ENCODE data around the gene RPS19BP1. TPM values are rescaled to one million over a fixed set of nuclear protein-coding genes. Genes with fewer than 3 reads are reported as not detected.

The RPS19BP1 gene
- total RNA-seq, 1 experiment from 2014 or later = 77.0 TPM

DNA sequence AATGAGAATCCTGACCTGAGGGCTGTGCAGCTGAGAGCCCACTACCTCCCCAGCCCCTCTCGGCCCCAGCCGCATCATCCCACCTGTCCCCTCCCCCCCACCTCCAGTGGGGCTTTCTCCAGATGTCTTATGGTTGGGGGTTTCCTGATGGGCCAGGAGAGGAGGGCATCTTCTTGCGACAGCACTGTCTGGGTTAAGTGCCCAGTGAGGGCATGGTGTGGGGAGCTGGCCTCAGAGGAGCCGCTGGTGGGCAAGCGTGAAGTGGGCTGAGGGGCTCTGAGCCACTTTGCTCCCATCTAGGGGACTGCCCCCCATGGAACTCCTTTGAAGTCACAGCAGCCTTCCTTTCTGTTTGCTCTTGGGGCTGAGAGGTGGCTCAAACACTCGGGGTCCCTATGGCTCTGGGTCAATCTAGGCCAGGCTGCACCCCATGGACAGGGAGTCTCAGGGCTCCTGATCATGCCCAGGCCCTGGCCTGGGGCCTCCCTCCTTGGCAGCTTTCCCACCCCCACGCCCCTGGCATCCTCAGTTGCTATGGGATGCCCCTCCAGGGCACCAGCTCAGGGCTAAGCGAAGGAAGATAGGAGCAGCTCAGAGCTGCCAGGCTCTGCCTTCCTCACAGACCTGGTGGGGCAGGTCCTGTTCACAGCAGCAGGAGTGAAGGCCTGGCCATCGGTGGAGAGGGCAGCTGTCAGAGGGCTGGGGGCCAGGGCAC is 41.4 kb downstream of the RPS19BP1 start:
- DNase-seq (ENCODE audit: low read depth) = no peak

DNA sequence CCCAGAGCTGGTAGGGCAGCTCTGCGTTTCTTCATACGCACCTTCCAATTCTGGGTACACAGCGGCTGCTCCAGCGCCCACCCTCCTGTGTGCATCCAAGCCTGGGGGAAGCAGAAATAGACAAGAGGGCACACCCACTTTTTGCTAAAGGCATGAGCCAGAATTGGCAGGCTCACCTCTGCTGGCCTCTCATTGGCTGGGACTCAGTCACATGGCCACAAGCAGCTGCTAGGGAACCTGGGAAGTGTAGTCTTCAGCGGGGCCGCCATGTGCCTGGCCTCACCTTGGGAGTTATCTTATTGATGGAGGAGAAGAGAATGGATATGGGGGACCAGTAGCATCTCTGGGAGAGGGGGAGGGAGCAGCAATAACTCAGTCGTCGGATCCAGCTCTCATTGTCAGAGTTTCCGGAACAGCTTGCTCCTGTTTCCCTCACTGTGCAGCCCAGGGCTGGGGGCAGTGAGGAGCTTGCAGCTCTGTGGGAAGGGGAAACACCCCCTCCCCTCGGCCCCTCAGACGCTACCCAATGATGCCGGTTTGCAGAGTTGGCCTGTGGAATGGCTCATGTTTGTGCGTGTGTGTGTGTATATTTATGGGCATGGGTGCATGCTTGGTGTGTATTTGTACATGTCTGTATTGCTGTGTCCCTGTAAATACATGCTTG is 42.3 kb downstream of the RPS19BP1 start:
- DNase-seq (ENCODE audit: low read depth) = peak; percentile 56

DNA sequence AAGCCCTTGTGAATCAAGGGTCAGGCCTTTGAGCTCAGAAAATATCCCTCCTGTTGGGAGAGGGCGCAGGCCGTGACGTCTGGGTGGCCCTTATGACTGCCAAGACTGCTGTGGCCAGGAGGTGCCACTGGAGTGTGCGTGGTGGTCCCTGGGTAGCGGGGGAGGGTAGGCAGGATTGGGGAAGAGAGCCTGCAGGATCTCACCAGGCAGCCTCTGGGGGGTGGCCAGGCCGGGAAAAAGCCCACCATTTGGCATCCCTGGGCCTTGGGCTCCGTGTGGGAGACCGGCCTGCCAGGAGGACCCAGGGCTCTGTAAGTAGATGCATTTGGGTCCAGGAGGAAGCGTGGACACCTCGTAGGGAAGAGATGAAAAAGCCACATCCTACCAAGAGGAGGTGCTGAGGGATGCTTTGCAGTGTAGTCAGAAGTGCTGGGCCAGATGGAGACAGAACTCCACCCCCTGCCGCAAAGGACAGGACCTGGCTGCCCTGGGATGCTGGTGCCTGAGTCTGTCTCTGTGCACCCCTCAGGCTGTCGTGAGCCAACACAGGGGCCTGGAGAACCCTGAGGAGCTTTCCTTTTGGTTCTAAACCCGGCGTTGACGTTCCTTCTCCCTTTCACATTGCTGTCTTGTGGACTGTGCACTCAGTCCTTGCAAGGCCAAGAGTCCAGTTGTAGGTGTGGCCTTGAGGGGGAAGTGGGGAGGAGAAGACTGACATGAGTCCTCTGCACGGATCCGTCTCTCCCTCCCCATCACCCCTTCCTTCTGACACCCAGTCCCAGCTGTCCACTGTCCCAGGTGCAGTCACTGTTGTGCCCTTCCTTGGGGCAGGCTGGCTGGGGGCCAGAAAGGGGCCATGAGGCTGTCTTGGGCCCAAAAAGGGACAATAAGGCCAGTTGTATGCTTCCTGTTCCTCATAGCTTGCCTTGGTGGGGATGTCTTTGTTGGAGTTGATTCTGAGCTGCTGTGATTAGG is 43.2 kb downstream of the RPS19BP1 start:
- no peak for DNase-seq (ENCODE audit: low read depth)

GRCh38 chr22:39488563-39489083 is 43.9 kb downstream of the RPS19BP1 start:
- no peak for DNase-seq (ENCODE audit: low read depth)

- DNase-seq (ENCODE audit: low read depth) = no peak
Observed at GRCh38 chr22:39487826-39488520, 44.6 kb downstream of the RPS19BP1 start.

GRCh38 chr22:39486951-39487825 is 45.4 kb downstream of the RPS19BP1 start:
- no peak for DNase-seq (ENCODE audit: low read depth)

DNA sequence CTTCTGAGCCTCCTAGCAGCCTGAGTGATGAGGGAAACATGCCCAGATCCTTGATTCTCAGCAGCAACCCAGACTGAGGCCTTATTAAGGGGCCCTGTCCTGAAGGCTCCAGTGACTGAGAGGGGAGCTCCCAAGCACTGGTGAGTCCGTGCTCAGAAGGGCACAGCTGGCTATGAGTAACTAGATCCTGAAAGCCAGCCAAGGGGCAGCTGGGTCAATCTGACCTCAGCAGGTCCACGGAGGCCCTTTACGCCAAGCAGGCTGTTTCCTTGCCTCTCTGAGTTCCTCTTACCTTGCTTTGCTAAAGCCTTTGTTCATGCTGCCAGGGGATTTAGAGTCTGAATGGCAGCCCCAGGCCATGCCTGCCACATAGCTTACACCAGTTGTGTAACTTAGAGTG is 49.8 kb downstream of the RPS19BP1 start:
- DNase-seq (ENCODE audit: low read depth) = peak; percentile 67

GRCh38 chr22:39481595-39481994 is 51.0 kb downstream of the RPS19BP1 start:
- DNase-seq (ENCODE audit: low read depth) = no peak

GRCh38 chr22:39481054-39481453 is 51.5 kb downstream of the RPS19BP1 start:
- no peak for DNase-seq (ENCODE audit: low read depth)

DNA sequence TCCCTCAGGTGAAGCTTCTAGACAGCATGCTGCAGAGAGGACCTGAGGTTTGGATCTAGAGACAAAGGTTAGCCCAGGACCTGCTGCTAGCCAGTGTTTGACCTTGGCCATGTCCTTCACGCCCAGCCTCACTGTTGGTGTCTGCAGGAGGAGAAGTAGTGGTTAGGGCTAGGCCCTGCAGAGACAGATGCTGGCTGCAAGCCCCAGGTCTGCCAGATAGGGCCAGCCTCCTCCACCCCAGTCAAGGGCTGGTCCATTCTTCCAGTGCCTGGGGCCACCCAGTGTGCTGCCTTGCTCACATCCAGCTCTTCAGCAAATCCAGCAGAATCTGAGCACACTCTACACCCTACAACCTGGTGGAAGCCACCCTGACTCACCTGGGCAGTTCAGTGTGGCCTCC is 52.0 kb downstream of the RPS19BP1 start:
- no peak for DNase-seq (ENCODE audit: low read depth)

GRCh38 chr22:39479254-39479653 is 53.3 kb downstream of the RPS19BP1 start:
- no peak for DNase-seq (ENCODE audit: low read depth)

Other genes starting within 250 kb of the RPS19BP1 start
- gene RPL3, start 213.1 kb downstream of the RPS19BP1 start, total RNA-seq (2014; rRNA removed; shearing (Covaris generic)) = 627 and 755 TPM in 2 replicates
- 13.6 and 14.9 TPM in 2 replicates for gene SYNGR1, start 182.8 kb downstream of the RPS19BP1 start, total RNA-seq (2014; rRNA removed; shearing (Covaris generic))
- gene TAB1, start 133.0 kb downstream of the RPS19BP1 start, total RNA-seq (2014; rRNA removed; shearing (Covaris generic)) = 9.0 and 16.1 TPM in 2 replicates
- gene MGAT3, start 75.7 kb downstream of the RPS19BP1 start, total RNA-seq (2014; rRNA removed; shearing (Covaris generic)) = not detected in 2 replicates
- 11.9 and 17.8 TPM in 2 replicates for gene MIEF1, start 30.5 kb downstream of the RPS19BP1 start, total RNA-seq (2014; rRNA removed; shearing (Covaris generic))
- 144 and 168 TPM in 2 replicates for gene ATF4, start 12.2 kb downstream of the RPS19BP1 start, total RNA-seq (2014; rRNA removed; shearing (Covaris generic))
- 0.02 TPM in 2 replicates for gene CACNA1I, start 38.0 kb upstream of the RPS19BP1 start, total RNA-seq (2014; rRNA removed; shearing (Covaris generic))

All from M059J (cell line).